Activated CD8-positive, alpha-beta memory T cell treated with anti-CD3 and anti-CD28 coated beads, Interleukin-2, amount 50 U/mL, for 48 hours (primary cell): ENCODE results near the gene GLIPR2.
"Not testable (repeated sequence)": the region's sequence is repeated elsewhere in the genome, so short reads cannot be mapped to it uniquely, and the experiment has no call there.

ENCODE experiments used
- DNase-seq: peaks from one replicate; pipeline ENCODE4 v3.0.0-alpha.2; 2020

The GLIPR2 gene

GRCh38 chr9:36136272-36136893 is at the start of gene GLIPR2:
GLIPR2 (plus strand) TSS chr9:36136733; CDS start chr9:36136779, 46 bp downstream.
- peak; percentile 87 for DNase-seq

GRCh38 chr9:36087054-36087453 is 49.5 kb upstream of the GLIPR2 start:
- DNase-seq: not testable (repeated sequence)

DNA sequence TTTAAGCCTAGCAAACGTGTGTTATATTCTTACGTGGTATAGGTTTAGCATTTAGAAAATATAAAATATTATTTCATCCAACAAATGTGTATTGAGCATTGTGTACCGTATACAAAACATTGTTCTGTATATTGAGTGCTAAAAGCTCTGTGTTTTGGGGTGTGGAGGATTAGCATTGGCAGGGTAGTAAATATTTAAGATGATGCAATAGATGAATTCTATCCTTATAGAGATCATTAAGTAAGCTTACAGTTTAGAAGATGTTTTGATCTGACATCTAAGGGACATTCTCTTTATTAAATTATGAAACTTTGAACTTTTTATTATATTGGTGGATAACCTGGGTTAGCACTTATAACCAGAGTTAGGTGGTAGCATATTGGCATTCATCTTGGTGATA is 48.5 kb upstream of the GLIPR2 start:
- no peak for DNase-seq

GRCh38 chr9:36091026-36091953 is 45.2 kb upstream of the GLIPR2 start:
- no peak for DNase-seq

DNA sequence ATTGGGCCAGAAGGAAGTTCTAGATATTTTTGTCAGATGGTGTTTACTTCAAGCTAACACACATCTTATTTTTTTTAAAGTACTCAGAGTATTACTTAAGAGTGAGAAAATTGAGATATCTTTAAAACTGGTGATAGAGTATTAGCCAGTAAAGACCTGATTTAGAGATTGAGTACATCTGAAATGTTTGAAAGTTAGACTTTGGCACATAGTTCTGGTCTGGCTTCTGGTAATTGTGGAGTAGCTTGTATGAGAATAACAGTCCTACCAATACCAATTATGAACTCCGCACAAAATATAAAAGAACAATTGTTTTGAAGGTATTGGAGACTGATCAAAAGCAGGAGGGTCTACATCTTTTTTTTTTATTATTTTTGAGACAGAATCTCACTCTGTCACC is 44.5 kb upstream of the GLIPR2 start:
- no peak for DNase-seq

GRCh38 chr9:36092509-36093215 is 43.9 kb upstream of the GLIPR2 start:
- DNase-seq: peak; percentile 63

DNA sequence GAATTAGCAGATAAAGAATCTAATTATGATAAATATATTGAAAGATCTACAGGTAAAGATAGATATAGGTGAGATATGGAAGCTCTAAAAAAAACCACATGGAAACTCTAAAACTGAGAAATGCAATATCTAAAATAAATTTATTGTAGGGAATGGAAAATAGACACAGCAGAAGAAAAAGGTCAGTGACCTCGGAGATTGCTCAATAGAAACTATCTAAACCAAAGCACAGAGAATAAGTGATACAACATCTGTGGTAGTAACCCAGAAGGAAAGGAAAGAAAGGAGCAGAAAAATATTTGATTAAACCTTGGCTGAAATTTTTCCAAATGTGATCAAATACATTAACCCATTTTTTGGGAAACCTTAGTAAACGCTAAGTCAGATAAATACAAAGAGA is 43.1 kb upstream of the GLIPR2 start:
- no peak for DNase-seq

DNA sequence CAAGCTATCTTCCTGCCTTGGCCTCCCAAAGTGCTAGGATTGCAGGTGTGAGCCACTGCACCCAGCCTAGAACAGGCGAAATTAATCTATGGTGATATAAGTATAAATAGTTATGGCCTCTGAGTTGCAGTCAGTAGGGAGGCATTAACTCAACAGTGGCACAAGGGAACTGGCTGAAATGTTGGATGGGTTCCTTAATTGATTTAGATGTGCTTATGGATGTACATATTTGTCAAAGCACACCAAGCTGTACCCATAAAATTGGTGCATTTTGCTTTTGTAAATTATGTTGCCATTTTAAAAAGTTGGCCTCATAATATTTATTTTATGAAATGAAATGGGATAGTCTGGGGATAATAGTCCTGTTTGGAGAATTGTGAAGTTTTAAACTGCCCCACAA is 36.8 kb upstream of the GLIPR2 start:
- DNase-seq: no peak

DNA sequence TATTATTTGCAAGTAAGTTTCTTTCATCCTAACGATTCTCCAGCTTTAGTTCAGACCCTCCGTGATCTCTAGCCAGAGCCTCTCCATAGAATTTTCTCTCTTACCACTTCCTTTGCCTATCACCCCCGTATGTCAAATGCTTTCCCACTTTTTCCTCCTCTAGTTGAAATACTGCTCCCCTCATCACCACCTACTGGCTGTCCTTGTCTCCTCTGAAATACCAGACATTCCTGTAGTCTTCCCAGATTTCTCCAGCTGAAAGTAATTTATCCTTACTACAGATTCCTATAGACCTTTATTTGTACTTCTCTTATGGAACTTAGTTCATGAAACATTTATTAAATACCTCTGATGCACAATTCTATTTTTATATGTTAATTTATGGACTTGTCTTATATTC is 36.0 kb upstream of the GLIPR2 start:
- DNase-seq: no peak

- DNase-seq: no peak
These were observed 34.4 kb upstream of the GLIPR2 start for GRCh38 chr9:36101916-36102741.

DNA sequence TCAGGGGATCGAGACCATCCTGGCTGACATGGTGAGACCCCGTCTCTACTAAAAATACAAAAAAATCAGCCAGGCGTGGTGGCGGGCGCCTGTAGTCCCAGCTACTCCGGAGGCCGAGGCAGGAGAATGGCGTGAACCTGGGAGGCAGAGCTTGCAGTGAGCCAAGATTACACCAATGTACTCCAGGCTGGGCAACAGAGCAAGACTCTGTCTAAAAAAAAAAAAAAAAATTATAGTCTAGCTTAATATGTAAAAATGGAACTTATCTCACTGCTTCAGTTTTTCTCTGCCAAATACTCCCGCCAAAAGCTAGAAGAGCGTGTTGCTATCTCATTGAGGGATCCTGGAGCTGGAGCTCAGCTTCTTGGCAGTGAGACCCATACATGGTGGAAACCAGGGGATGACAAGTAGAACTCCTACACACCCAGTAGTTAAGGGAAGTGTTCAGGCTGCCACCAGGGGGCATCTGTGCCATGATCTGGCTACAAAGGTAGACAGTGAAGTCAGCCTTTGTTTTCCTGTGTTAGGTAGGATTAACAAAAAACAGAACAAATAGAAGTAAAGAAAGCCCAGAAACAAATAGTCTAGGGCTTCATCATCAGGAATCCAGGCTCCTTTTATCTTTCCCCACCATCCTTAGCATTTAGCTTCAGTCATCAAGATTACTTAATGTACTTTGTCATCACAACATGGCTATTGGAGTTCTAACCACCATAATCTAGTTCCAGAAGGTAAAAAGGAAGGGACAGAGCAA is 33.6 kb upstream of the GLIPR2 start:
- peak; percentile 87 for DNase-seq

DNA sequence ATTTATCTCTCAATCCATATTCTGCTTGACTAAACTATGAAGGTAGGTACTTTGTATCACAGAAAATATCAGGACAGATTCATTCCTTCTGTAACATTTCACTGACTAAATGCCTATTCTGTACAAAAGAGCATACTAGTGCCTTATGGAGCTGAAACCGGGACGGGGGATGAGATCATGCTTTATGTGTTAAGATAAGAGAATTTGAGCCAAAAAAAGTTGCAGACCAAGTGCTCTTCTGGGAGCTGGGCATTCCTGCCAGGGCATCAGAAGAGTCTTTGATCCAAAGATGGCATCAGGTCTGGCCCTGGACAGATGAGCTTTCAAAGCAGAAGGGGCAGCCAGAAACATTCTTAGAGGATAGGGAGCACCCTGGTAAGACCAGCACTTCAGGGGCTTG is 27.5 kb upstream of the GLIPR2 start:
- no peak for DNase-seq

- DNase-seq: no peak
These were observed 26.1 kb upstream of the GLIPR2 start for GRCh38 chr9:36110434-36110833.

GRCh38 chr9:36112516-36112915 is 24.0 kb upstream of the GLIPR2 start:
- no peak for DNase-seq

DNA sequence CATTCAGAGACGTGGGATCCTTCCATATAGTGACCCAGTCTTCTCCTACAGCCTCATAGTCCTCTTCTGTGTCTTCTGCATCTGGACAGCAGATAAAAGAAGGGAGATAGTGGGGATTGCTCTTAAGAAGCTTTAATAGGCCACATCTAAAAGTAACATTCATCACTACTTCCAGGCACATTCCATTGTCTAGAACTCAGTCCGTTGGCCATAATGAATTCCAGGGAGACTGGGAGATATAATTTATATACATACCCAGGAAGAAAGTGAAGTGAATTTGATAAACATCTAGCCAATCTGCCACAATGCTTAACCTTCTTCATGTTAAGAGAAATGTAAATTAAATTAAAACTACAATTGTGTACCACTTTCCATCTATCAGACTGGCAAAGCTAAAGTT is 22.5 kb upstream of the GLIPR2 start:
- DNase-seq: no peak

DNA sequence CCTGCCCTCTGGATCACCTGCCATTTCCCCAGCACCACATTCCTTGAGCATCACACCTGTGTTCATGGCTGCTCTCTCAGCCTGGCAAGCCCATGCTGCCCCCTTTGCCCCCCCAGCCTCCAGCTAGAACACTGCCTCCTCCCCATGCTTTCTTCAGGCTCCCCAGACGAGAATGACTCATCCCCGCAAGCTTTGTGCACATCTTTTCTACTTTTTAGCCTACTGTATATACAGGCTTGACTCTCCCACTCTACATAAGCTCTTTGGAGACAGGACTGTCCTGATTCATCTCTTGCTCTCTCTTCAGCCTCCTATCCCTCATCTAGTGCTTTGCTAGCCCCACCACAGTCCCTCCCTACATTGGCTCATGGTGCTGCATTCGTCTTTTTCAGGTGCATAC is 19.9 kb upstream of the GLIPR2 start:
- no peak for DNase-seq

DNA sequence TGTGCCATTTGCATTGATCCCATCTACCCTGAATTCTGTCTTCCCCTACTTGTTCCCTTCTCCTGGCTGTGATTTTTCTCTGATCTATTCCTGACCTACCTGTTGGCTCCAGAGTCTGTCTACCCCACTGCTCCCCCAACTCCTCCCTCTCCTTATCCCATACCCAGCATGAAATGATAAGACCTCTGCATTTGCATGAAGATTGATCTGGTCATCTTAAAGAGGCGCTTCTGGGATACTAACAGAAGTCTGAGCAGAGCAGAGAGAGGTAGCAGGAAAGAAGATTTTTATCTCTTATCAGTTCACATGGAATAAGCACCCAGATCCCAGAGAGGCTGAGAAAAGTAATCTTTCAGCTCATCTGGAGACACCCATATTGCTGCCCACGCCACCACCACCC is 18.3 kb upstream of the GLIPR2 start:
- no peak for DNase-seq

DNA sequence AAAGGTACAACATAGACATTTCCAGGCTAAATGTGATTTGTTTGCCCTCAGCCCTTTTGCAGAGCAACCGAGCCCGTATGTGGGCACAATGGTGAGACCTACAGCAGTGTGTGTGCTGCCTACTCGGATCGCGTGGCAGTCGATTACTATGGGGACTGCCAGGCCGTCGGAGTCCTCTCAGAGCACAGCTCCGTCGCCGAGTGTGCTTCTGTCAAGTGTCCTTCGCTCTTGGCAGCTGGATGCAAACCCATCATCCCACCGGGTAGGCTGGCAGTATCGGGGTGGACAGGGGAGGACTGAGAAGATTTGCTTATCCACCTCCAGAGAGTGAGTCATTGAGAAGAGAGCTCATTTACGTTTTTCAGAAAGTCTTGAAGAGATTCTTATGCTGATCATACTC is 17.8 kb upstream of the GLIPR2 start:
- no peak for DNase-seq

- no peak for DNase-seq
These were observed 17.1 kb upstream of the GLIPR2 start for GRCh38 chr9:36119476-36119875.

- DNase-seq: no peak
These were observed 15.8 kb upstream of the GLIPR2 start for GRCh38 chr9:36120705-36121104.

- no peak for DNase-seq
These were observed 14.6 kb upstream of the GLIPR2 start for GRCh38 chr9:36121971-36122370.

- no peak for DNase-seq
These were observed 13.0 kb upstream of the GLIPR2 start for GRCh38 chr9:36123515-36123914.
